Measurements from ENCODE around the gene LASP1NB.

GRCh38 chr17:38892620-38893019 is 32.8 kb upstream of the LASP1NB start:
- no peak for TF ChIP-seq CTCF (IDR thresholded peaks at IDR 0.05; ENCODE audit: insufficient read depth, low read length)
- no peak for TF ChIP-seq GABPA (IDR thresholded peaks at IDR 0.05; ENCODE audit: low read depth)
- TF ChIP-seq POLR2AphosphoS5 (IDR thresholded peaks at IDR 0.05; ENCODE audit: low read depth): no peak

Measured in HL-60 (cell line).